NCI-H1436 (cell line): Measurements from ENCODE around the gene SMAP2.

Experiments
- DNase-seq: peaks from one replicate; lab custom pipeline; 2025; lab: John Stamatoyannopoulos, UW

The SMAP2 gene

GRCh38 chr1:40390857-40391256 lies 17.3 kb downstream of the SMAP2 start:
- no peak for DNase-seq

GRCh38 chr1:40391688-40392145 lies 18.2 kb downstream of the SMAP2 start:
- DNase-seq: no peak

- DNase-seq: no peak
Observed at GRCh38 chr1:40392221-40392620, 18.7 kb downstream of the SMAP2 start.

GRCh38 chr1:40393173-40393572 lies 19.6 kb downstream of the SMAP2 start:
- DNase-seq: no peak

- DNase-seq: no peak
Observed at GRCh38 chr1:40394491-40395172, 21.1 kb downstream of the SMAP2 start.

GRCh38 chr1:40395190-40396175 lies 22.0 kb downstream of the SMAP2 start:
- DNase-seq: no peak

- no peak for DNase-seq
Observed at GRCh38 chr1:40396420-40396819, 22.9 kb downstream of the SMAP2 start.

GRCh38 chr1:40397258-40397657 lies 23.7 kb downstream of the SMAP2 start:
- no peak for DNase-seq

- no peak for DNase-seq
Observed at GRCh38 chr1:40399984-40400704, 26.6 kb downstream of the SMAP2 start.

GRCh38 chr1:40401473-40402201 lies 28.1 kb downstream of the SMAP2 start:
- DNase-seq: no peak

GRCh38 chr1:40404670-40405462 lies 31.3 kb downstream of the SMAP2 start:
- peak; percentile 31 for DNase-seq

- DNase-seq: no peak
Observed at GRCh38 chr1:40405812-40406211, 32.3 kb downstream of the SMAP2 start.

GRCh38 chr1:40407453-40407852 lies 33.9 kb downstream of the SMAP2 start:
- DNase-seq: no peak

- DNase-seq: no peak
Observed at GRCh38 chr1:40409467-40409866, 35.9 kb downstream of the SMAP2 start.

GRCh38 chr1:40411294-40411693 lies 37.8 kb downstream of the SMAP2 start:
- DNase-seq: no peak

GRCh38 chr1:40411843-40412242 lies 38.3 kb downstream of the SMAP2 start:
- DNase-seq: no peak

- no peak for DNase-seq
Observed at GRCh38 chr1:40413527-40414252, 40.2 kb downstream of the SMAP2 start.

- DNase-seq: no peak
Observed at GRCh38 chr1:40414331-40414730, 40.8 kb downstream of the SMAP2 start.

- DNase-seq: no peak
Observed at GRCh38 chr1:40416709-40417108, 43.2 kb downstream of the SMAP2 start.
